K562 (cell line): ENCODE data around the gene SNX9. TPM values are rescaled to one million over a fixed set of nuclear protein-coding genes. Genes with fewer than 3 reads are reported as not detected.

Source experiments
- ATF1 ChIP-seq, 2 experiments: fragments of 450-650 bp in 1 of 2; IDR thresholded peaks; 2 replicates each; pipeline ENCODE4 v1.6.1; 2016; ENCODE audit warnings: missing compliant biosample characterization in 1 of 2, missing genetic modification characterization in 1 of 2
- ETS1 ChIP-seq: conservative IDR thresholded peaks from 2 replicates; pipeline ENCODE4 v1.6.1; 2011; ENCODE audit warnings: low read depth, mild to moderate bottlenecking, low read length; ENCODE audit not compliant: control insufficient read depth
- GABPA ChIP-seq: fragments of 200-800 bp; sonication (Bioruptor generic); conservative IDR thresholded peaks from 2 replicates; pipeline ENCODE4 v1.6.1; 2016; ENCODE audit warnings: low read depth, missing genetic modification characterization, missing compliant biosample characterization
- JUN ChIP-seq, 2 experiments: sonication (generic) in 1 of 2; formaldehyde crosslinking in 1 of 2; IDR thresholded peaks; 2 replicates each; pipeline versions ENCODE4 v1.6.1 to v1.8.0; 2012 to 2022; ENCODE audit warnings: borderline replicate concordance in 2 of 2, mild to moderate bottlenecking in 2 of 2, improper control_type of control experiment in 1 of 2, low read depth in 1 of 2, low read length in 1 of 2, missing genetic modification reagents in 1 of 2
- LARP7 ChIP-seq: fragments of 450-650 bp; IDR thresholded peaks from 2 replicates; pipeline ENCODE4 v1.6.1; 2016
- MYC ChIP-seq, 2 experiments: fragments of 250-450 bp in 1 of 2; sonication (Bioruptor Pico) in 1 of 2; IDR thresholded peaks; 2 replicates each; pipeline versions ENCODE4 v1.5.1 to v1.6.1; 2012 to 2021; ENCODE audit warnings: low read depth in 2 of 2, borderline replicate concordance in 1 of 2, improper control_type of control experiment in 1 of 2, low read length in 1 of 2, mild to moderate bottlenecking in 1 of 2, moderate library complexity in 1 of 2
- NRF1 ChIP-seq, 2 experiments: fragments of 450-650 bp; IDR thresholded peaks in 1 of 2; conservative IDR thresholded peaks in 1 of 2; 2 replicates each; pipeline ENCODE4 v1.6.1; 2014; ENCODE audit warnings: mild to moderate bottlenecking in 2 of 2
- OTX1 ChIP-seq: fragments of 450-650 bp; formaldehyde crosslinking; IDR thresholded peaks from 2 replicates; pipeline ENCODE4 v1.4.0; 2022; ENCODE audit warnings: mild to moderate bottlenecking
- POLR2A ChIP-seq: fragments of 450-650 bp; conservative IDR thresholded peaks from 2 replicates; pipeline ENCODE4 v1.6.1; 2016
- PRDM10 ChIP-seq: fragments of 450-650 bp; IDR thresholded peaks from 2 replicates; pipeline ENCODE4 v1.6.1; 2018; ENCODE audit not compliant: partially characterized antibody
- RCOR1 ChIP-seq, 2 experiments: IDR thresholded peaks; 2 replicates each; pipeline ENCODE4 v1.6.1; 2012; ENCODE audit warnings: low read depth in 2 of 2, low read length in 2 of 2, borderline replicate concordance in 1 of 2, improper control_type of control experiment in 1 of 2
- RNF2 ChIP-seq: sonication (generic); IDR thresholded peaks from 2 replicates; pipeline ENCODE4 v1.6.1; 2016
- SPI1 ChIP-seq: IDR thresholded peaks from 2 replicates; pipeline ENCODE4 v1.6.1; 2011; ENCODE audit warnings: low read depth, low read length, control low read depth, borderline replicate concordance
- TAF9B ChIP-seq: fragments of 450-650 bp; IDR thresholded peaks from 2 replicates; pipeline ENCODE4 v1.6.1; 2018; ENCODE audit warnings: mild to moderate bottlenecking; ENCODE audit not compliant: partially characterized antibody
- TARDBP ChIP-seq: fragments of 450-650 bp; IDR thresholded peaks from 2 replicates; pipeline ENCODE4 v1.6.1; 2016
- TEAD1 ChIP-seq, 2 experiments: fragments of 450-650 bp in 1 of 2; sonication (generic) in 1 of 2; formaldehyde crosslinking; IDR thresholded peaks; 2 replicates each; pipeline versions ENCODE4 v1.4.0 to v1.8.0; 2020 to 2022; ENCODE audit warnings: mild to moderate bottlenecking in 2 of 2, missing genetic modification reagents in 1 of 2
- ZNF324 ChIP-seq: fragments of 250-450 bp; sonication (Bioruptor Pico); IDR thresholded peaks from 2 replicates; pipeline ENCODE4 v1.4.0; 2020; ENCODE audit warnings: mild to moderate bottlenecking
- ZNF507 ChIP-seq: conservative IDR thresholded peaks from 2 replicates; pipeline ENCODE4 v1.6.1; 2017; ENCODE audit warnings: missing genetic modification characterization, missing compliant biosample characterization
- polyA plus RNA-seq, 8 experiments: library from polyadenylated mRNA; depleted of rRNA in 4 of 8; stranded (reverse) in 5 of 8; unstranded in 3 of 8; fragments of >200 nt; fragmentation: Nextera tagmentation in 2 of 8; fragmentation: Illumina TruSeq in 1 of 8; extraction: Ambion mirVana in 2 of 8; extraction: Trizol in 1 of 8; gene quantifications; 2 replicates each; pipeline versions ENCODE4 v1.2.1 to v1.2.3, GENCODE V29; 2011 to 2014; ENCODE audit warnings: inconsistent platforms in 1 of 8, missing spikeins in 1 of 8
- total RNA-seq, 7 experiments: library from RNA; depleted of rRNA in 6 of 7; stranded (reverse); fragments of >200 nt in 6 of 7; fragmentation: Illumina TruSeq in 2 of 7; extraction: Trizol in 2 of 7; gene quantifications; 2 replicates each; pipeline versions ENCODE4 v1.2.1 to v1.2.3, GENCODE V29; 2011 to 2021; ENCODE audit warnings: low replicate concordance in 1 of 7
- TF ChIP-seq, protein P1 (sequence below), 2 experiments: fragments of 450-650 bp in 1 of 2; sonication (generic) in 1 of 2; formaldehyde crosslinking; conservative IDR thresholded peaks; 2 replicates each; pipeline versions ENCODE4 v1.4.0 to v1.8.1; 2020 to 2022; ENCODE audit warnings: mild to moderate bottlenecking in 1 of 2, missing genetic modification reagents in 1 of 2
- TF ChIP-seq, protein P2 (sequence below): IDR thresholded peaks from 3 replicates; pipeline ENCODE4 v1.6.1; 2011; ENCODE audit warnings: borderline replicate concordance, mild to moderate bottlenecking; ENCODE audit not compliant: insufficient read length, insufficient read depth

The SNX9 gene
- total and polyA plus RNA-seq, 9 of the 15 experiments (the other 6 are each of a cell fraction or from before 2014, with no cell fraction given), result 6.0 to 81.7 (median 57.1) TPM

- TF ChIP-seq ZNF507 (tag), result no peak
- 0 out of 4 replicates have a peak, but pooled peaks of 1 of the 2 experiments have one; percentile 50 for TF ChIP-seq TEAD1 (CRISPR knock-in tag; IDR thresholded peaks at IDR 0.05)
- TF ChIP-seq ZNF324, result no peak
- TF ChIP-seq NRF1 (conservative IDR thresholded peaks at IDR 0.05 in 1 of 2, IDR thresholded peaks at IDR 0.05 in 1 of 2), result no peak
- no peak for TF ChIP-seq ETS1
- no peak for TF ChIP-seq SPI1
- no peak for TF ChIP-seq GABPA (tag)
- no peak for TF ChIP-seq OTX1 (CRISPR knock-in tag)
- TF ChIP-seq, protein P1, sequence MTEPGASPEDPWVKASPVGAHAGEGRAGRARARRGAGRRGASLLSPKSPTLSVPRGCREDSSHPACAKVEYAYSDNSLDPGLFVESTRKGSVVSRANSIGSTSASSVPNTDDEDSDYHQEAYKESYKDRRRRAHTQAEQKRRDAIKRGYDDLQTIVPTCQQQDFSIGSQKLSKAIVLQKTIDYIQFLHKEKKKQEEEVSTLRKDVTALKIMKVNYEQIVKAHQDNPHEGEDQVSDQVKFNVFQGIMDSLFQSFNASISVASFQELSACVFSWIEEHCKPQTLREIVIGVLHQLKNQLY (CRISPR knock-in tag; conservative IDR thresholded peaks at IDR 0.05), result no peak
- TF ChIP-seq PRDM10, result no peak
- TF ChIP-seq MYC (IDR thresholded peaks at IDR 0.05; ENCODE audit: low read depth, low read length), result no peak; the same call in 1 of the 2 replicates
- TF ChIP-seq MYC (CRISPR knock-in tag; IDR thresholded peaks at IDR 0.05; ENCODE audit: borderline replicate concordance, low read depth), result no peak
- no peak for TF ChIP-seq TAF9B
- TF ChIP-seq LARP7, result no peak
- TF ChIP-seq RNF2, result 0 out of 2 replicates have a peak, but pooled peaks have one; percentile 15
- TF ChIP-seq ATF1 (CRISPR knock-in tag; IDR thresholded peaks at IDR 0.05), result no peak
- TF ChIP-seq ATF1 (tag; IDR thresholded peaks at IDR 0.05), result peak; percentile 51; the same call in 1 of the 2 replicates
- TF ChIP-seq, protein P2, sequence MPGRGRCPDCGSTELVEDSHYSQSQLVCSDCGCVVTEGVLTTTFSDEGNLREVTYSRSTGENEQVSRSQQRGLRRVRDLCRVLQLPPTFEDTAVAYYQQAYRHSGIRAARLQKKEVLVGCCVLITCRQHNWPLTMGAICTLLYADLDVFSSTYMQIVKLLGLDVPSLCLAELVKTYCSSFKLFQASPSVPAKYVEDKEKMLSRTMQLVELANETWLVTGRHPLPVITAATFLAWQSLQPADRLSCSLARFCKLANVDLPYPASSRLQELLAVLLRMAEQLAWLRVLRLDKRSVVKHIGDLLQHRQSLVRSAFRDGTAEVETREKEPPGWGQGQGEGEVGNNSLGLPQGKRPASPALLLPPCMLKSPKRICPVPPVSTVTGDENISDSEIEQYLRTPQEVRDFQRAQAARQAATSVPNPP, result no peak
- TF ChIP-seq POLR2A, result no peak
- TF ChIP-seq JUN (IDR thresholded peaks at IDR 0.05; ENCODE audit: borderline replicate concordance, low read depth, low read length), result no peak
- no peak for TF ChIP-seq JUN (CRISPR knock-in tag; IDR thresholded peaks at IDR 0.05; ENCODE audit: borderline replicate concordance)
- TF ChIP-seq RCOR1 (IDR thresholded peaks at IDR 0.05; ENCODE audit: borderline replicate concordance in 1 of 2, low read depth in 2 of 2, low read length in 2 of 2), result peak in 1 of 2 experiments; percentile 88; a peak in 2 of 4 replicates
- no peak for TF ChIP-seq TARDBP
Observed at GRCh38 chr6:157892363-157892877, 69.4 kb downstream of the SNX9 start (continued).
